ENCODE results near the gene ARVCF. TPM values are rescaled to one million over a fixed set of nuclear protein-coding genes. Genes with fewer than 3 reads are reported as not detected.

ARVCF gene
- total and polyA plus RNA-seq, 2 of the 8 experiments (the other 6 are each of a cell fraction or from before 2014, with no cell fraction given) = 31.0 to 43.2 TPM

DNA sequence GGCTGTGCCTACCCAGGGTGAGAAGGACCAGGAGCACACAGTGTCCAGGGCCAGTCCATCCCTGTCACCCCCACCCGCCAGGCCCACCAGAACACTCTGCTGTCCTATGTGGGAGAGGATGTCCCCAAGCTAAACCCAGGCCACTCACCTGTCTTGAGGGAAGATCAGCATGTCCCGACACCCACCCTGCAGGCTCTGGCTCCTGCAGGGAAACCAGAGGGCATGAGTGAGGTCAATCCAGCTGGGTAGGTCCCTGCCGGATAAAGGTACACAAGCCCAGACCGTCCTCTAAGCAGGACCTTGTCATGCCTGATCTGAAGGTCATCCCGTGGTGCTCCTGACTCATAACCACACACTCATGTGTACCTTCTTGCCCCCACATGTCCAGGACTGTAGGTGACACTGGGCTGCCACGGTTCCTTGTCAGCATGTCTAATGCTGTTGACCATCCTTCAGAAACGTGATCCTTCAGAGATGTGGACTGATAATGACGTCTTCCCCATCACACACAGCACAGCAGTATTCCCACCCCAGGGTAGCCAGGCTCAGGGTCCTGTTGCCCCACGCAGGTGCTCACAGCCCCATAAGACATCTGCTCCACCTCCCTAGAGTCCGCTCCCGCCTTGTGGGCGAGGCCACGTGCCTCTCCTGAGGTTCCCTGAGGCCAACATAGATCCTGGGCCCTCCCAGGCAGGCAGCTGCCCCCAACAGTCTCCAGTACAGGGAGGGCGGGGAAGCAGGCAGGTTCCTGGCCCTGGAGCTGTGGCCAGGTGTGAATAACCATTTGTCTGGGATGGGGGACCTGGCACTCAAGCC, 6.1 kb downstream of the ARVCF start:
- no peak overlapping the region; the same call in 1 of the 2 replicates for H2BK5ac ChIP-seq (ENCODE audit: low read depth, low read length)
- no peaks in the 10 kb centered on the region for H3K9me3 ChIP-seq (ENCODE audit: insufficient read depth in 2 of 2, low read depth in 1 of 2, low read length in 1 of 2)
- no peak for DNase-seq (ENCODE audit: low read depth in 1 of 2, low spot score in 2 of 2)
- TF ChIP-seq, protein P1, sequence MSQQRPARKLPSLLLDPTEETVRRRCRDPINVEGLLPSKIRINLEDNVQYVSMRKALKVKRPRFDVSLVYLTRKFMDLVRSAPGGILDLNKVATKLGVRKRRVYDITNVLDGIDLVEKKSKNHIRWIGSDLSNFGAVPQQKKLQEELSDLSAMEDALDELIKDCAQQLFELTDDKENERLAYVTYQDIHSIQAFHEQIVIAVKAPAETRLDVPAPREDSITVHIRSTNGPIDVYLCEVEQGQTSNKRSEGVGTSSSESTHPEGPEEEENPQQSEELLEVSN (IDR thresholded peaks at IDR 0.05) = 0 out of 2 replicates have a peak, but pooled peaks have one; percentile 17
- TF ChIP-seq KDM4A (IDR thresholded peaks at IDR 0.05; ENCODE audit: low read depth, low read length, severe bottlenecking) = no peak
- no peak overlapping the region for H2BK20ac ChIP-seq (ENCODE audit: low read length)
- H3K18ac ChIP-seq (ENCODE audit: extremely low read depth, low read length) = no peak overlapping the region
- no peak overlapping the region for H4K5ac ChIP-seq (ENCODE audit: insufficient read length, low read depth, low read length)
- 93% methylated on average over 14 of the region's 14 CpGs; no CpG with 5 or more reads in 1 of the 2 experiments for WGBS, 2 experiments (ENCODE audit: extremely low coverage in 1 of 2, insufficient coverage in 1 of 2, insufficient read length in 1 of 2, insufficient replicate concordance in 2 of 2, low coverage in 1 of 2, low lambda C conversion rate in 2 of 2, missing lambda C conversion rate in 1 of 2)
- no peak overlapping the region for H3K4me2 ChIP-seq (ENCODE audit: insufficient read depth in 1 of 2, low read depth in 2 of 2, low read length in 2 of 2)
- no peak overlapping the region for H3K4ac ChIP-seq (replicated peaks; ENCODE audit: insufficient read length, low read depth, low read length)
- POLR2A ChIA-PET (ENCODE audit: partially characterized antibody) = interaction anchor here (1.4 to 1.7 kb wide), 2 partner anchors 19 to 24 kb away, joined by 3 to 6 read pairs; no protein-coding TSS in a partner anchor
- no peak overlapping the region for H3K56ac ChIP-seq (replicated peaks; ENCODE audit: insufficient read length, low read depth, low read length)
- CTCF ChIA-PET (ENCODE audit: partially characterized antibody) = interaction anchor here (0.9 to 10.7 kb wide), 4 partner anchors 14 to 57 kb away, joined by 3 to 369 read pairs (median 31); partner anchors contain the start of gene TANGO2
- no peak overlapping the region for H4K91ac ChIP-seq (replicated peaks; ENCODE audit: insufficient read length, low read length)
- H2AFZ ChIP-seq (ENCODE audit: low read length) = no peak overlapping the region
- peaks cover 2% of the 10 kb centered on the region; the same call in 1 of the 2 replicates for H3K23me2 ChIP-seq (ENCODE audit: low read depth, low read length)
- H3K23ac ChIP-seq (ENCODE audit: insufficient read length) = no peak overlapping the region
- peaks cover 4 to 6% of the 10 kb centered on the region in 2 experiments for H4K20me1 ChIP-seq (replicated peaks in 1 of 2; ENCODE audit: control insufficient read depth in 1 of 2, insufficient read depth in 2 of 2, low read length in 2 of 2)
- H3K14ac ChIP-seq (ENCODE audit: insufficient read length) = no peak overlapping the region
- FAIRE-seq = no peak
- H3K36me3 ChIP-seq (ENCODE audit: control insufficient read depth in 2 of 4, insufficient read depth in 4 of 4, low read length in 3 of 4) = no peaks in the 10 kb centered on the region
- no peak overlapping the region for H3K4me3 ChIP-seq (ENCODE audit: extremely low read depth in 1 of 4, insufficient read depth in 2 of 4, low read depth in 3 of 4, low read length in 4 of 4)
- no peak overlapping the region for H2BK12ac ChIP-seq (ENCODE audit: low read depth, low read length)
- no peak overlapping the region for H3K9ac ChIP-seq (replicated peaks in 1 of 4; ENCODE audit: extremely low read depth in 1 of 4, low read depth in 3 of 4, low read length in 3 of 4)
- peaks cover 0 to 7% (median 5%) of the 10 kb centered on the region in 4 experiments; a peak in 5 of 7 replicates for H3K27me3 ChIP-seq (replicated peaks in 1 of 4; ENCODE audit: control insufficient read depth in 3 of 4, extremely low read depth in 1 of 4, insufficient read depth in 3 of 4, low read length in 3 of 4)
- H2AK5ac ChIP-seq (ENCODE audit: low read depth, low read length) = peak overlapping the region; percentile 89; the same call in 1 of the 2 replicates
- no peak overlapping the region for H3K27ac ChIP-seq (ENCODE audit: low read depth, low read length)
- no peak overlapping the region for H2BK15ac ChIP-seq (ENCODE audit: low read length)
- peaks cover 0 to 2% (median 0%) of the 10 kb centered on the region in 4 experiments; a peak in 2 of 7 replicates for H3K4me1 ChIP-seq (replicated peaks in 1 of 4; ENCODE audit: control insufficient read depth in 3 of 4, insufficient read depth in 4 of 4, low read length in 3 of 4)
- H2BK120ac ChIP-seq (replicated peaks; ENCODE audit: low read depth, low read length) = no peak overlapping the region
- H4K8ac ChIP-seq (ENCODE audit: extremely low read depth, insufficient read depth, low read length) = no peak overlapping the region
- peaks cover 3% of the 10 kb centered on the region; the same call in 1 of the 2 replicates for H3K79me1 ChIP-seq (ENCODE audit: low read depth, low read length)
- no peaks in the 10 kb centered on the region for H3K79me2 ChIP-seq (ENCODE audit: control insufficient read depth in 1 of 2, insufficient read depth in 2 of 2, low read length in 2 of 2)
